GM12878 (cell line): ENCODE measurements around the gene YTHDF2. TPM values are rescaled to one million over a fixed set of nuclear protein-coding genes. Genes with fewer than 3 reads are reported as not detected.

Experiments used
- ATAC-seq: fragments of 200-7000 bp; cut with Tn5 transposase; 3 replicates; pipeline ENCODE4 v1.9.1; 2020; ENCODE audit warnings: mild to moderate bottlenecking, moderate library complexity
- BruUV-seq: library from RNA; stranded (reverse); fragments of 400-500 nt; replicated peaks from 2 replicates; lab custom pipeline; 2021; lab: Mats Ljungman, UMichigan
- CTCF ChIA-PET: fragments of 300-600 bp; sonication (Branson Sonifier 250); formaldehyde crosslinking; extraction: SDS; loops from one replicate; lab custom pipeline; 2021; ENCODE audit warnings: inconsistent platforms; lab: Yijun Ruan, JAX
- POLR2A ChIA-PET: fragments of 350-600 bp; formaldehyde crosslinking; extraction: SDS; loops from one replicate; lab custom pipeline; 2021; ENCODE audit warnings: inconsistent platforms; lab: Charles Lee
- RAD21 ChIA-PET: fragments of 300-600 bp; sonication (Branson Sonifier 250); formaldehyde crosslinking; loops from one replicate; lab custom pipeline; 2023; ENCODE audit warnings: antibody characterized with exemption; ENCODE audit not compliant: unreplicated experiment; lab: Charles Lee
- SMC1A ChIA-PET: fragments of 300-600 bp; sonication (Branson Sonifier 250); formaldehyde crosslinking; loops from one replicate; lab custom pipeline; 2023; ENCODE audit not compliant: unreplicated experiment, uncharacterized antibody; lab: Charles Lee
- DNase-seq: peaks from one replicate; pipeline ENCODE4 v3.0.0-alpha.2; 2011; ENCODE audit warnings: low read depth, low spot score
- FAIRE-seq: peaks from 3 replicates; lab custom pipeline; 2011; peaks lifted over from hg19 to GRCh38; lab: Jason Lieb, UNC
- H2AFZ ChIP-seq: 2 replicates; pipeline ENCODE4 v1.6.0; 2011; ENCODE audit warnings: low read depth, low read length, control low read depth; ENCODE audit not compliant: control insufficient read depth
- H3K27ac ChIP-seq: 2 replicates; pipeline ENCODE4 v1.5.1; 2011; ENCODE audit warnings: control low read depth; ENCODE audit not compliant: control insufficient read depth, insufficient read depth
- H3K27me3 ChIP-seq, 2 experiments: replicated peaks in 1 of 2; 2 replicates each; pipeline versions ENCODE4 v1.6.0 to v1.6.1; 2011; ENCODE audit warnings: low read length in 1 of 2; ENCODE audit not compliant: control insufficient read depth in 2 of 2, insufficient read depth in 2 of 2
- H3K36me3 ChIP-seq, 2 experiments: 2 replicates each; pipeline ENCODE4 v1.5.1; 2011; ENCODE audit warnings: low read length in 1 of 2; ENCODE audit not compliant: control insufficient read depth in 2 of 2, insufficient read depth in 2 of 2
- H3K4me1 ChIP-seq: 2 replicates; pipeline ENCODE4 v1.6.1; 2011; ENCODE audit warnings: mild to moderate bottlenecking, low read length, moderate library complexity, mixed read lengths; ENCODE audit not compliant: control insufficient read depth, insufficient read depth
- H3K4me2 ChIP-seq: 2 replicates; pipeline ENCODE4 v1.6.0; 2011; ENCODE audit warnings: control low read depth; ENCODE audit not compliant: control insufficient read depth, insufficient read depth
- H3K4me3 ChIP-seq: fragments of 200-600 bp; sonication (generic); 2 replicates; pipeline ENCODE4 v1.5.1; 2016
- H3K79me2 ChIP-seq: 2 replicates; pipeline ENCODE4 v1.6.0; 2011; ENCODE audit warnings: low read length; ENCODE audit not compliant: control insufficient read depth, insufficient read depth
- H3K9ac ChIP-seq: 2 replicates; pipeline ENCODE4 v1.8.0; 2011; ENCODE audit warnings: low read length, control low read depth, mixed read lengths; ENCODE audit not compliant: control insufficient read depth, insufficient read depth
- H3K9me3 ChIP-seq: replicated peaks from 3 replicates; pipeline ENCODE4 v1.5.1; 2011; ENCODE audit warnings: mild to moderate bottlenecking, low read length; ENCODE audit not compliant: control insufficient read depth, insufficient read depth
- H4K20me1 ChIP-seq: 2 replicates; pipeline ENCODE4 v1.6.0; 2011; ENCODE audit not compliant: control insufficient read depth, insufficient read depth
- BRCA1 ChIP-seq: IDR thresholded peaks from 2 replicates; pipeline ENCODE4 v1.6.1; 2011; ENCODE audit warnings: low read depth, low read length, improper control_type of control experiment
- CBX3 ChIP-seq: fragments of 200-600 bp; sonication (generic); IDR thresholded peaks from 2 replicates; pipeline ENCODE4 v1.6.1; 2016; ENCODE audit warnings: low read depth, borderline replicate concordance
- CHD4 ChIP-seq: fragments of 200-600 bp; sonication (generic); IDR thresholded peaks from 2 replicates; pipeline ENCODE4 v1.6.1; 2016; ENCODE audit warnings: mild to moderate bottlenecking
- CUX1 ChIP-seq: IDR thresholded peaks from 2 replicates; pipeline ENCODE4 v1.6.1; 2012; ENCODE audit warnings: improper control_type of control experiment, low read depth, low read length; ENCODE audit not compliant: insufficient replicate concordance
- HDGF ChIP-seq: fragments of 450-650 bp; IDR thresholded peaks from 2 replicates; pipeline ENCODE4 v1.6.1; 2016; ENCODE audit warnings: antibody characterized with exemption
- SIX5 ChIP-seq: IDR thresholded peaks from 2 replicates; pipeline ENCODE4 v1.6.1; 2011; ENCODE audit warnings: mild to moderate bottlenecking, low read depth, low read length, moderate library complexity; ENCODE audit not compliant: severe bottlenecking
- SMAD5 ChIP-seq: IDR thresholded peaks from 2 replicates; pipeline ENCODE4 v1.6.1; 2016; ENCODE audit warnings: antibody characterized with exemption, low read depth
- SPI1 ChIP-seq: IDR thresholded peaks from 2 replicates; pipeline ENCODE4 v1.6.1; 2011; ENCODE audit warnings: low read depth, mild to moderate bottlenecking, low read length, moderate library complexity, borderline replicate concordance; ENCODE audit not compliant: insufficient read depth
- ZNF622 ChIP-seq: fragments of 450-650 bp; IDR thresholded peaks from 2 replicates; pipeline ENCODE4 v1.6.1; 2017; ENCODE audit warnings: mild to moderate bottlenecking, inconsistent platforms
- WGBS: methylation state at CpG from one replicate; pipeline ENCODE4 v1.1.6; 2016; ENCODE audit warnings: low lambda C conversion rate; ENCODE audit not compliant: insufficient replicate concordance, insufficient coverage; ENCODE audit errors: missing lambda C conversion rate; 5-methylcytosine and 5-hydroxymethylcytosine counted together
- in situ Hi-C: fragments of 300-500 bp; cut with MboI; formaldehyde crosslinking; loops from 9 replicates; pipeline ENCODE4 v1.14.3; 2018; ENCODE audit warnings: mixed read lengths
- intact Hi-C: fragments of 100-400 bp; cut with micrococcal nuclease; formaldehyde crosslinking; loops from one replicate; pipeline ENCODE4 v1.14.2; 2022; ENCODE audit not compliant: unreplicated experiment
- polyA plus RNA-seq, 11 experiments: library from polyadenylated mRNA; depleted of rRNA in 4 of 11; unstranded in 6 of 11; stranded (reverse) in 5 of 11; fragments of >200 nt; fragmentation: Nextera tagmentation in 4 of 11; fragmentation: Illumina TruSeq in 1 of 11; extraction: Ambion mirVana in 4 of 11; extraction: Trizol in 1 of 11; gene quantifications; 1 replicate in 1 of 11; 2 replicates in 10 of 11; pipeline versions ENCODE4 v1.2.1 to v1.2.3, GENCODE V29; 2011 to 2016; ENCODE audit warnings: inconsistent platforms in 2 of 11, missing spikeins in 2 of 11, low read depth in 1 of 11
- total RNA-seq, 4 experiments: library from RNA; depleted of rRNA in 3 of 4; stranded (reverse); fragments of >200 nt in 3 of 4; fragmentation: Illumina TruSeq in 1 of 4; extraction: Trizol in 1 of 4; gene quantifications; 2 replicates each; pipeline versions ENCODE4 v1.2.1 to v1.2.3, GENCODE V29; 2013 to 2021
- TF ChIP-seq, protein P1 (sequence below): fragments of 450-650 bp; IDR thresholded peaks from 2 replicates; pipeline ENCODE4 v1.6.1; 2018; ENCODE audit warnings: mild to moderate bottlenecking, low read depth, moderate library complexity; ENCODE audit not compliant: partially characterized antibody
- TF ChIP-seq, protein P2 (sequence below): IDR thresholded peaks from 2 replicates; pipeline ENCODE4 v1.6.1; 2012; ENCODE audit warnings: mild to moderate bottlenecking, low read depth, low read length
- TF ChIP-seq, protein P3 (sequence below): IDR thresholded peaks from 2 replicates; pipeline ENCODE4 v1.6.1; 2011; ENCODE audit warnings: low read depth, low read length, improper control_type of control experiment, borderline replicate concordance

Gene YTHDF2
- total and polyA plus RNA-seq, 10 of the 15 experiments (the other 5 are each of a cell fraction or from before 2014, with no cell fraction given), result 42.4 to 121 (median 66.9) TPM

GRCh38 chr1:28703629-28704028, 33.1 kb upstream of the YTHDF2 start:
- H3K27me3 ChIP-seq, result no peaks in the 10 kb centered on the region
- H3K9ac ChIP-seq, result no peak overlapping the region
- H3K27ac ChIP-seq, result no peak overlapping the region
- in situ Hi-C loops, result no loop called here
- intact Hi-C loops, result no loop called here
- no peaks in the 10 kb centered on the region for H3K4me1 ChIP-seq
- no peak overlapping the region for H3K4me2 ChIP-seq
- WGBS, result 71% methylated on average over 3 of the region's 3 CpGs
- no peak overlapping the region for H3K4me3 ChIP-seq
- H3K79me2 ChIP-seq, result no peaks in the 10 kb centered on the region
- RAD21 ChIA-PET, result no interaction called here
- no peak for DNase-seq
- BruUV-seq, result no TSS peak
- no peak for ATAC-seq
- H4K20me1 ChIP-seq, result no peaks in the 10 kb centered on the region
- H3K9me3 ChIP-seq, result no peaks in the 10 kb centered on the region
- POLR2A ChIA-PET, result no interaction called here
- SMC1A ChIA-PET, result no interaction called here
- no peak overlapping the region for H2AFZ ChIP-seq
- CTCF ChIA-PET, result interaction anchor here (1.1 to 1.2 kb wide), 2 partner anchors 174 to 294 kb away, joined by 3 read pairs; no protein-coding TSS in a partner anchor
- H3K36me3 ChIP-seq, result peaks cover 3 to 4% of the 10 kb centered on the region in 2 experiments
- no peak for FAIRE-seq
- TF ChIP-seq, protein P1, sequence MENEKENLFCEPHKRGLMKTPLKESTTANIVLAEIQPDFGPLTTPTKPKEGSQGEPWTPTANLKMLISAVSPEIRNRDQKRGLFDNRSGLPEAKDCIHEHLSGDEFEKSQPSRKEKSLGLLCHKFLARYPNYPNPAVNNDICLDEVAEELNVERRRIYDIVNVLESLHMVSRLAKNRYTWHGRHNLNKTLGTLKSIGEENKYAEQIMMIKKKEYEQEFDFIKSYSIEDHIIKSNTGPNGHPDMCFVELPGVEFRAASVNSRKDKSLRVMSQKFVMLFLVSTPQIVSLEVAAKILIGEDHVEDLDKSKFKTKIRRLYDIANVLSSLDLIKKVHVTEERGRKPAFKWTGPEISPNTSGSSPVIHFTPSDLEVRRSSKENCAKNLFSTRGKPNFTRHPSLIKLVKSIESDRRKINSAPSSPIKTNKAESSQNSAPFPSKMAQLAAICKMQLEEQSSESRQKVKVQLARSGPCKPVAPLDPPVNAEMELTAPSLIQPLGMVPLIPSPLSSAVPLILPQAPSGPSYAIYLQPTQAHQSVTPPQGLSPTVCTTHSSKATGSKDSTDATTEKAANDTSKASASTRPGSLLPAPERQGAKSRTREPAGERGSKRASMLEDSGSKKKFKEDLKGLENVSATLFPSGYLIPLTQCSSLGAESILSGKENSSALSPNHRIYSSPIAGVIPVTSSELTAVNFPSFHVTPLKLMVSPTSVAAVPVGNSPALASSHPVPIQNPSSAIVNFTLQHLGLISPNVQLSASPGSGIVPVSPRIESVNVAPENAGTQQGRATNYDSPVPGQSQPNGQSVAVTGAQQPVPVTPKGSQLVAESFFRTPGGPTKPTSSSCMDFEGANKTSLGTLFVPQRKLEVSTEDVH, result no peak
- TF ChIP-seq CUX1 (no peak), SMAD5 (no peak), SPI1 (no peak), ZNF622 (no peak), BRCA1 (no peak), CBX3 (no peak), CHD4 (no peak), SIX5 (no peak), HDGF (no peak)
- TF ChIP-seq, protein P2, sequence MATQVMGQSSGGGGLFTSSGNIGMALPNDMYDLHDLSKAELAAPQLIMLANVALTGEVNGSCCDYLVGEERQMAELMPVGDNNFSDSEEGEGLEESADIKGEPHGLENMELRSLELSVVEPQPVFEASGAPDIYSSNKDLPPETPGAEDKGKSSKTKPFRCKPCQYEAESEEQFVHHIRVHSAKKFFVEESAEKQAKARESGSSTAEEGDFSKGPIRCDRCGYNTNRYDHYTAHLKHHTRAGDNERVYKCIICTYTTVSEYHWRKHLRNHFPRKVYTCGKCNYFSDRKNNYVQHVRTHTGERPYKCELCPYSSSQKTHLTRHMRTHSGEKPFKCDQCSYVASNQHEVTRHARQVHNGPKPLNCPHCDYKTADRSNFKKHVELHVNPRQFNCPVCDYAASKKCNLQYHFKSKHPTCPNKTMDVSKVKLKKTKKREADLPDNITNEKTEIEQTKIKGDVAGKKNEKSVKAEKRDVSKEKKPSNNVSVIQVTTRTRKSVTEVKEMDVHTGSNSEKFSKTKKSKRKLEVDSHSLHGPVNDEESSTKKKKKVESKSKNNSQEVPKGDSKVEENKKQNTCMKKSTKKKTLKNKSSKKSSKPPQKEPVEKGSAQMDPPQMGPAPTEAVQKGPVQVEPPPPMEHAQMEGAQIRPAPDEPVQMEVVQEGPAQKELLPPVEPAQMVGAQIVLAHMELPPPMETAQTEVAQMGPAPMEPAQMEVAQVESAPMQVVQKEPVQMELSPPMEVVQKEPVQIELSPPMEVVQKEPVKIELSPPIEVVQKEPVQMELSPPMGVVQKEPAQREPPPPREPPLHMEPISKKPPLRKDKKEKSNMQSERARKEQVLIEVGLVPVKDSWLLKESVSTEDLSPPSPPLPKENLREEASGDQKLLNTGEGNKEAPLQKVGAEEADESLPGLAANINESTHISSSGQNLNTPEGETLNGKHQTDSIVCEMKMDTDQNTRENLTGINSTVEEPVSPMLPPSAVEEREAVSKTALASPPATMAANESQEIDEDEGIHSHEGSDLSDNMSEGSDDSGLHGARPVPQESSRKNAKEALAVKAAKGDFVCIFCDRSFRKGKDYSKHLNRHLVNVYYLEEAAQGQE, result no peak
- TF ChIP-seq, protein P3, sequence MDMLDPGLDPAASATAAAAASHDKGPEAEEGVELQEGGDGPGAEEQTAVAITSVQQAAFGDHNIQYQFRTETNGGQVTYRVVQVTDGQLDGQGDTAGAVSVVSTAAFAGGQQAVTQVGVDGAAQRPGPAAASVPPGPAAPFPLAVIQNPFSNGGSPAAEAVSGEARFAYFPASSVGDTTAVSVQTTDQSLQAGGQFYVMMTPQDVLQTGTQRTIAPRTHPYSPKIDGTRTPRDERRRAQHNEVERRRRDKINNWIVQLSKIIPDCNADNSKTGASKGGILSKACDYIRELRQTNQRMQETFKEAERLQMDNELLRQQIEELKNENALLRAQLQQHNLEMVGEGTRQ, result no peak
